HepG2 (cell line): ENCODE results near the gene PTPRM. TPM values are rescaled to one million over a fixed set of nuclear protein-coding genes. Genes with fewer than 3 reads are reported as not detected.
A peak's percentile ranks its signal among the peaks of the same experiment; 100 is the strongest.

Experiments
- CEBPG ChIP-seq: IDR thresholded peaks from 2 replicates; pipeline ENCODE4 v1.6.1; 2016
- DNMT3B ChIP-seq: conservative IDR thresholded peaks from 2 replicates; pipeline ENCODE4 v1.6.1; 2016; ENCODE audit warnings: missing biosample characterization, control low read depth
- GATAD2A ChIP-seq: IDR thresholded peaks from 2 replicates; pipeline ENCODE4 v1.6.1; 2016
- HDAC2 ChIP-seq: sonication (generic); formaldehyde crosslinking; IDR thresholded peaks from 2 replicates; pipeline ENCODE4 v1.4.0; 2020; ENCODE audit warnings: missing genetic modification reagents
- HMG20B ChIP-seq: conservative IDR thresholded peaks from 2 replicates; pipeline ENCODE4 v1.6.1; 2016; ENCODE audit warnings: missing genetic modification reagents, missing compliant biosample characterization
- HNF1B ChIP-seq: sonication (generic); formaldehyde crosslinking; IDR thresholded peaks from 2 replicates; pipeline ENCODE4 v1.5.1; 2020; ENCODE audit warnings: mild to moderate bottlenecking, moderate library complexity, missing genetic modification reagents
- HOXA3 ChIP-seq: sonication (generic); formaldehyde crosslinking; IDR thresholded peaks from 2 replicates; pipeline ENCODE4 v1.5.0; 2020; ENCODE audit warnings: missing genetic modification reagents
- IRX3 ChIP-seq: sonication (generic); formaldehyde crosslinking; IDR thresholded peaks from 2 replicates; pipeline ENCODE4 v1.8.1; 2023; ENCODE audit warnings: mild to moderate bottlenecking, low read depth, missing genetic modification reagents, borderline replicate concordance
- ISL2 ChIP-seq: sonication (generic); formaldehyde crosslinking; IDR thresholded peaks from 2 replicates; pipeline ENCODE4 v1.5.0; 2020; ENCODE audit warnings: missing genetic modification reagents
- KLF12 ChIP-seq: sonication (generic); formaldehyde crosslinking; IDR thresholded peaks from 2 replicates; pipeline ENCODE4 v1.4.0; 2020; ENCODE audit warnings: missing genetic modification reagents, borderline replicate concordance
- KLF6 ChIP-seq: IDR thresholded peaks from 2 replicates; pipeline ENCODE4 v1.8.0; 2016; ENCODE audit warnings: missing biosample characterization, missing genetic modification reagents
- LCORL ChIP-seq, 2 experiments: fragments of 450-650 bp in 1 of 2; sonication (generic) in 1 of 2; formaldehyde crosslinking in 1 of 2; IDR thresholded peaks; 2 replicates each; pipeline versions ENCODE4 v1.5.0 to v1.6.1; 2017 to 2020; ENCODE audit warnings: antibody characterized with exemption in 1 of 2, missing genetic modification reagents in 1 of 2
- MTA1 ChIP-seq: sonication (generic); formaldehyde crosslinking; IDR thresholded peaks from 2 replicates; pipeline ENCODE4 v1.4.0; 2020; ENCODE audit warnings: missing genetic modification reagents, mild to moderate bottlenecking, borderline replicate concordance
- NR2C2 ChIP-seq: sonication (generic); formaldehyde crosslinking; IDR thresholded peaks from 2 replicates; pipeline ENCODE4 v1.4.0; 2020; ENCODE audit warnings: missing genetic modification reagents, mild to moderate bottlenecking, moderate library complexity, borderline replicate concordance
- POLR2AphosphoS2 ChIP-seq: IDR thresholded peaks from 2 replicates; pipeline ENCODE4 v1.6.1; 2011; ENCODE audit warnings: low read depth, low read length, improper control_type of control experiment
- RARA ChIP-seq: IDR thresholded peaks from 2 replicates; pipeline ENCODE4 v1.6.1; 2016; ENCODE audit warnings: missing genetic modification reagents, missing compliant biosample characterization
- ZBTB4 ChIP-seq: sonication (generic); formaldehyde crosslinking; IDR thresholded peaks from 2 replicates; pipeline ENCODE4 v1.4.0; 2020; ENCODE audit warnings: missing genetic modification reagents, mild to moderate bottlenecking, borderline replicate concordance
- polyA plus RNA-seq, 8 experiments: library from polyadenylated mRNA; depleted of rRNA in 3 of 8; stranded (reverse) in 7 of 8; unstranded in 1 of 8; fragments of >200 nt; fragmentation: Illumina TruSeq in 4 of 8; extraction: Trizol in 4 of 8; gene quantifications; 2 replicates each; pipeline versions ENCODE4 v1.2.1 to v1.2.3, GENCODE V29; 2011 to 2016; ENCODE audit warnings: low read depth in 4 of 8, missing spikeins in 1 of 8, mixed read lengths in 1 of 8; ENCODE audit not compliant: insufficient read depth in 1 of 8
- total RNA-seq, 5 experiments: library from RNA; depleted of rRNA; stranded (reverse); fragments of >200 nt; fragmentation: Illumina TruSeq; extraction: Trizol; gene quantifications; 2 replicates each; pipeline ENCODE4 v1.2.3, GENCODE V29; 2016; ENCODE audit warnings: low read depth in 1 of 5
- TF ChIP-seq, protein P1 (sequence below): sonication (generic); formaldehyde crosslinking; IDR thresholded peaks from 2 replicates; pipeline ENCODE4 v1.5.1; 2020; ENCODE audit warnings: missing genetic modification reagents, mild to moderate bottlenecking, borderline replicate concordance
- TF ChIP-seq, protein P2 (sequence below): sonication (generic); formaldehyde crosslinking; IDR thresholded peaks from 2 replicates; pipeline ENCODE4 v1.4.0; 2020; ENCODE audit warnings: missing genetic modification reagents, borderline replicate concordance
- TF ChIP-seq, protein P3 (sequence below): sonication (generic); formaldehyde crosslinking; IDR thresholded peaks from 2 replicates; pipeline ENCODE4 v1.5.0; 2020; ENCODE audit warnings: missing genetic modification reagents

The PTPRM gene
- total and polyA plus RNA-seq, 2 of the 13 experiments (the other 11 are each of a cell fraction or from before 2014, with no cell fraction given): 12.6 to 108 TPM

- TF ChIP-seq MTA1 (CRISPR knock-in tag) (0 out of 2 replicates have a peak, but pooled peaks have one; percentile 40), ZBTB4 (CRISPR knock-in tag) (no peak), GATAD2A (CRISPR knock-in tag) (peak; percentile 79), CEBPG (CRISPR knock-in tag) (peak; percentile 83), DNMT3B (CRISPR knock-in tag) (peak; percentile 32; the same call in 1 of the 2 replicates), HMG20B (CRISPR knock-in tag) (no peak), IRX3 (CRISPR knock-in tag) (no peak), HDAC2 (CRISPR knock-in tag) (0 out of 2 replicates have a peak, but pooled peaks have one; percentile 48), RARA (CRISPR knock-in tag) (peak; percentile 83), LCORL (IDR thresholded peaks at IDR 0.05) (no peak), LCORL (CRISPR knock-in tag; IDR thresholded peaks at IDR 0.05) (peak; percentile 89), KLF12 (CRISPR knock-in tag) (no peak), POLR2AphosphoS2 (no peak), HOXA3 (peak; percentile 56; the same call in 1 of the 2 replicates), KLF6 (CRISPR knock-in tag) (0 out of 2 replicates have a peak, but pooled peaks have one; percentile 34), ISL2 (CRISPR knock-in tag) (peak; percentile 43; the same call in 1 of the 2 replicates), HNF1B (CRISPR knock-in tag) (0 out of 2 replicates have a peak, but pooled peaks have one; percentile 6), NR2C2 (peak; percentile 70; the same call in 1 of the 2 replicates)
- TF ChIP-seq, protein P1, sequence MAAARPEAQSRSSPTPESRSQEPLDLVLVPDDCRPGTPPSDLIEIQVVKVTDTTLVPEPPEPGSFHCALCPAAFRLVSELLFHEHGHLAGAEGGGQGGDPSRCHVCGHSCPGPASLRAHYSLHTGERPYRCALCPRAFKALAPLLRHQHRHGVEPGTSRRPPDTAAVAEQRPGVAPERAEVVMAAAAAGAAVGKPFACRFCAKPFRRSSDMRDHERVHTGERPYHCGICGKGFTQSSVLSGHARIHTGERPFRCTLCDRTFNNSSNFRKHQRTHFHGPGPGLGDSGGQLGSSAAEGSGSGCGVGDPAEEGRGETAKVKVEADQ (CRISPR knock-in tag): no peak
- TF ChIP-seq, protein P2, sequence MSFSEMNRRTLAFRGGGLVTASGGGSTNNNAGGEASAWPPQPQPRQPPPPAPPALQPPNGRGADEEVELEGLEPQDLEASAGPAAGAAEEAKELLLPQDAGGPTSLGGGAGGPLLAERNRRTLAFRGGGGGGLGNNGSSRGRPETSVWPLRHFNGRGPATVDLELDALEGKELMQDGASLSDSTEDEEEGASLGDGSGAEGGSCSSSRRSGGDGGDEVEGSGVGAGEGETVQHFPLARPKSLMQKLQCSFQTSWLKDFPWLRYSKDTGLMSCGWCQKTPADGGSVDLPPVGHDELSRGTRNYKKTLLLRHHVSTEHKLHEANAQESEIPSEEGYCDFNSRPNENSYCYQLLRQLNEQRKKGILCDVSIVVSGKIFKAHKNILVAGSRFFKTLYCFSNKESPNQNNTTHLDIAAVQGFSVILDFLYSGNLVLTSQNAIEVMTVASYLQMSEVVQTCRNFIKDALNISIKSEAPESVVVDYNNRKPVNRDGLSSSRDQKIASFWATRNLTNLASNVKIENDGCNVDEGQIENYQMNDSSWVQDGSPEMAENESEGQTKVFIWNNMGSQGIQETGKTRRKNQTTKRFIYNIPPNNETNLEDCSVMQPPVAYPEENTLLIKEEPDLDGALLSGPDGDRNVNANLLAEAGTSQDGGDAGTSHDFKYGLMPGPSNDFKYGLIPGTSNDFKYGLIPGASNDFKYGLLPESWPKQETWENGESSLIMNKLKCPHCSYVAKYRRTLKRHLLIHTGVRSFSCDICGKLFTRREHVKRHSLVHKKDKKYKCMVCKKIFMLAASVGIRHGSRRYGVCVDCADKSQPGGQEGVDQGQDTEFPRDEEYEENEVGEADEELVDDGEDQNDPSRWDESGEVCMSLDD (CRISPR knock-in tag): peak; percentile 75; the same call in 1 of the 2 replicates
- TF ChIP-seq, protein P3, sequence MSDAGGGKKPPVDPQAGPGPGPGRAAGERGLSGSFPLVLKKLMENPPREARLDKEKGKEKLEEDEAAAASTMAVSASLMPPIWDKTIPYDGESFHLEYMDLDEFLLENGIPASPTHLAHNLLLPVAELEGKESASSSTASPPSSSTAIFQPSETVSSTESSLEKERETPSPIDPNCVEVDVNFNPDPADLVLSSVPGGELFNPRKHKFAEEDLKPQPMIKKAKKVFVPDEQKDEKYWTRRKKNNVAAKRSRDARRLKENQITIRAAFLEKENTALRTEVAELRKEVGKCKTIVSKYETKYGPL (CRISPR knock-in tag): no peak
These were observed 59.2 kb downstream of the PTPRM start (continued) for GRCh38 chr18:7626175-7626921.
